Suprapubic skin (tissue), 3 donors: ENCODE results near the gene KRT6C.

ENCODE experiments used
- CTCF ChIP-seq, 2 donors: fragments of 200-600 bp in 1 of 2; fragments of 450-650 bp in 1 of 2; sonication (generic) in 1 of 2; IDR thresholded peaks; one replicate each; pipeline ENCODE4 v1.5.1; 2016 to 2019; ENCODE audit warnings: antibody characterized with exemption in 2 of 2, mild to moderate bottlenecking in 1 of 2, moderate library complexity in 1 of 2
- POLR2AphosphoS5 ChIP-seq, 3 donors: sonication (generic); formaldehyde crosslinking; IDR thresholded peaks; one replicate each; pipeline ENCODE4 v1.6.1; 2017; ENCODE audit warnings: antibody characterized with exemption in 3 of 3

- TF ChIP-seq CTCF (IDR thresholded peaks at IDR 0.05) (no peak), POLR2AphosphoS5 (IDR thresholded peaks at IDR 0.05) (no peak)
Measured at GRCh38 chr12:52419656-52420055, 53.9 kb downstream of the KRT6C start.
